Spleen (tissue), 11 donors: ENCODE measurements around the gene GIT1. TPM values are rescaled to one million over a fixed set of nuclear protein-coding genes. Genes with fewer than 3 reads are reported as not detected.

Experiments
- DNase-seq: peaks from one replicate; pipeline ENCODE4 v3.0.0-alpha.2; 2020
- H3K27ac ChIP-seq, 8 donors: fragments of 200-600 bp; sonication (generic) in 7 of 8; 1 replicate in 4 of 8; 2 replicates in 4 of 8; pipeline versions ENCODE4 v1.5.0 to v1.8.0; 2016 to 2021; ENCODE audit warnings: inconsistent platforms in 4 of 8, mild to moderate bottlenecking in 4 of 8, moderate library complexity in 1 of 8
- H3K27me3 ChIP-seq, 7 donors: fragments of 200-600 bp; sonication (generic) in 6 of 7; replicated peaks in 1 of 7; 1 replicate in 4 of 7; 2 replicates in 3 of 7; pipeline versions ENCODE4 v1.5.0 to v1.8.0; 2016 to 2021; ENCODE audit warnings: inconsistent platforms in 3 of 7, mild to moderate bottlenecking in 1 of 7
- H3K36me3 ChIP-seq, 6 donors: fragments of 200-600 bp; sonication (generic) in 5 of 6; 1 replicate in 4 of 6; 2 replicates in 2 of 6; pipeline versions ENCODE4 v1.5.0 to v1.8.0; 2016 to 2021; ENCODE audit warnings: inconsistent platforms in 2 of 6
- H3K4me1 ChIP-seq, 6 donors: fragments of 200-600 bp; sonication (generic) in 5 of 6; 1 replicate in 3 of 6; 2 replicates in 3 of 6; pipeline versions ENCODE4 v1.5.0 to v1.8.0; 2016 to 2021; ENCODE audit warnings: inconsistent platforms in 3 of 6
- H3K4me3 ChIP-seq, 8 donors: fragments of 200-600 bp; sonication (generic) in 7 of 8; 1 replicate in 4 of 8; 2 replicates in 4 of 8; pipeline versions ENCODE4 v1.5.0 to v1.8.0; 2016 to 2021; ENCODE audit warnings: inconsistent platforms in 4 of 8, mild to moderate bottlenecking in 4 of 8, moderate library complexity in 2 of 8
- H3K9me3 ChIP-seq, 8 donors: fragments of 200-600 bp; sonication (generic) in 7 of 8; 1 replicate in 4 of 8; 2 replicates in 4 of 8; pipeline versions ENCODE4 v1.5.0 to v1.8.0; 2016 to 2021; ENCODE audit warnings: inconsistent platforms in 4 of 8
- CTCF ChIP-seq, 11 experiments: fragments of 200-600 bp in 7 of 11; fragments of 450-650 bp in 4 of 11; sonication (generic) in 4 of 11; IDR thresholded peaks in 8 of 11; conservative IDR thresholded peaks in 3 of 11; 1 replicate in 7 of 11; 2 replicates in 4 of 11; pipeline versions ENCODE4 v1.4.0 to v1.8.0; 2016 to 2021; ENCODE audit warnings: antibody characterized with exemption in 11 of 11, inconsistent platforms in 4 of 11, mild to moderate bottlenecking in 1 of 11
- POLR2A ChIP-seq, 3 donors: fragments of 450-650 bp; IDR thresholded peaks; one replicate each; pipeline ENCODE4 v1.5.1; 2017; ENCODE audit warnings: antibody characterized with exemption in 3 of 3, mild to moderate bottlenecking in 1 of 3
- POLR2AphosphoS5 ChIP-seq, 3 donors: sonication (generic); formaldehyde crosslinking; IDR thresholded peaks; one replicate each; pipeline ENCODE4 v1.5.1; 2017; ENCODE audit warnings: antibody characterized with exemption in 3 of 3
- WGBS, 5 donors: extraction: QIAGEN DNeasy Blood & Tissue Kit in 3 of 5; methylation state at CpG; one replicate each; pipeline versions ENCODE4 v1.1.5 to v1.1.7; 2013 to 2018; 5-methylcytosine and 5-hydroxymethylcytosine counted together
- intact Hi-C: fragments of 100-400 bp; cut with DNase I; formaldehyde crosslinking; loops from one replicate; pipeline ENCODE4 v1.15.0; 2023; ENCODE audit warnings: low total_unique reads
- polyA plus RNA-seq, 3 donors: library from polyadenylated mRNA; stranded (reverse); fragments of 200-250 nt; gene quantifications; one replicate each; pipeline ENCODE4 v1.2.1, GENCODE V29; 2013
- total RNA-seq, 7 donors: library from RNA; depleted of rRNA in 3 of 7; stranded (reverse); fragments of >200 nt in 3 of 7; fragmentation: NEBNext Ultra II Directional in 4 of 7; extraction: Animal tissue kit (Norgen Biotek cat#: 25700) in 4 of 7; gene quantifications; one replicate each; pipeline versions ENCODE4 v1.1.0 to v1.2.1, GENCODE V29; 2016 to 2021
- donor health status: healthy with polysubstance abuse.
- donor health status: DM: no; HTN: no; CAD: no; lungs with moderate emphysema.
- donor health status: DM: no; HTN: no; CAD: no.
- donor health status: Bipolar disorder and iron deficiency.
- donor health status: healthy.
- donor health status: DM: no; HTN: no; CAD: no.
- donor health status: DM: yes; HTN: yes; CAD: no.

The GIT1 gene
- total and polyA plus RNA-seq, 10 donors, result 20.4 to 64.7 (median 46.0) TPM

- intact Hi-C loops, result no loop called here
- TF ChIP-seq POLR2A (IDR thresholded peaks at IDR 0.05), result no peak
- peak in 1 of 3 donors; percentile 39 for TF ChIP-seq POLR2AphosphoS5 (IDR thresholded peaks at IDR 0.05)
Observed at GRCh38 chr17:29577385-29578211, 11.8 kb downstream of the GIT1 start.

GRCh38 chr17:29577001-29577370 is 12.5 kb downstream of the GIT1 start:
- Histone ChIP-seq H3K27ac (peak overlapping the region in 1 of 8 donors; percentile 31), H3K4me1 (peaks cover 6 to 69% (median 28%) of the 10 kb centered on the region in 6 donors), H3K9me3 (no peaks in the 10 kb centered on the region), H3K27me3 (no peaks in the 10 kb centered on the region), H3K4me3 (no peak overlapping the region), H3K36me3 (peaks cover 0 to 98% (median 64%) of the 10 kb centered on the region in 6 donors)
- peak; percentile 56 for DNase-seq
- TF ChIP-seq POLR2AphosphoS5 (IDR thresholded peaks at IDR 0.05), result no peak
- no peak for TF ChIP-seq POLR2A (IDR thresholded peaks at IDR 0.05)
- no peak for TF ChIP-seq CTCF (IDR thresholded peaks at IDR 0.05 in 8 of 11, conservative IDR thresholded peaks at IDR 0.05 in 3 of 11)
- WGBS, 5 donors, result 90 to 99% (median 96%) methylated on average over 5 to 9 of the region's 9 CpGs
- intact Hi-C loops, result no loop called here

More at GRCh38 chr17:29577385-29578211, 11.8 kb downstream of the GIT1 start:
- WGBS, 5 donors, result 73 to 87% (median 82%) methylated on average over 14 to 22 of the region's 22 CpGs
- peak overlapping the region in 2 of 8 donors; percentile 31 for H3K27ac ChIP-seq
- H3K27me3 ChIP-seq, result no peaks in the 10 kb centered on the region
- H3K4me1 ChIP-seq, result peaks cover 6 to 62% (median 22%) of the 10 kb centered on the region in 6 donors
- H3K4me3 ChIP-seq, result no peak overlapping the region
- DNase-seq, result peak; percentile 74
- H3K36me3 ChIP-seq, result peaks cover 0 to 98% (median 70%) of the 10 kb centered on the region in 6 donors
- no peaks in the 10 kb centered on the region for H3K9me3 ChIP-seq

GRCh38 chr17:29576214-29577000 is 13.0 kb downstream of the GIT1 start:
- H3K27ac ChIP-seq, result no peak overlapping the region
- H3K27me3 ChIP-seq, result no peaks in the 10 kb centered on the region
- intact Hi-C loops, result no loop called here
- peaks cover 0 to 97% (median 58%) of the 10 kb centered on the region in 6 donors for H3K36me3 ChIP-seq
- TF ChIP-seq POLR2A (IDR thresholded peaks at IDR 0.05), result no peak
- TF ChIP-seq CTCF (IDR thresholded peaks at IDR 0.05 in 8 of 11, conservative IDR thresholded peaks at IDR 0.05 in 3 of 11), result no peak
- no peak for TF ChIP-seq POLR2AphosphoS5 (IDR thresholded peaks at IDR 0.05)
- no peaks in the 10 kb centered on the region for H3K9me3 ChIP-seq
- 90 to 96% (median 94%) methylated on average over 9 to 37 of the region's 37 CpGs for WGBS, 5 donors
- DNase-seq, result peak; percentile 75
- H3K4me3 ChIP-seq, result no peak overlapping the region
- H3K4me1 ChIP-seq, result peaks cover 6 to 74% (median 31%) of the 10 kb centered on the region in 6 donors

- peak; percentile 77 for DNase-seq
- Histone ChIP-seq H3K36me3 (peaks cover 0 to 90% (median 52%) of the 10 kb centered on the region in 6 donors), H3K4me1 (peaks cover 6 to 70% (median 32%) of the 10 kb centered on the region in 6 donors), H3K9me3 (no peaks in the 10 kb centered on the region), H3K4me3 (no peak overlapping the region), H3K27ac (no peak overlapping the region), H3K27me3 (no peaks in the 10 kb centered on the region)
- WGBS, 5 donors, result 91 to 95% (median 93%) methylated on average over 21 to 28 of the region's 28 CpGs
- intact Hi-C loops, result no loop called here
- peak in 1 of 3 donors; percentile 45 for TF ChIP-seq POLR2AphosphoS5 (IDR thresholded peaks at IDR 0.05)
- no peak for TF ChIP-seq POLR2A (IDR thresholded peaks at IDR 0.05)
Observed at GRCh38 chr17:29575511-29576213, 13.8 kb downstream of the GIT1 start.
